ENCODE results near the gene RPL10. TPM values are rescaled to one million over a fixed set of nuclear protein-coding genes. Genes with fewer than 3 reads are reported as not detected.

The RPL10 gene
- total RNA-seq, 2 donors from 2014 or later: 1,915 to 2,641 TPM

- peak overlapping the region; percentile 69 for H3K27ac ChIP-seq
- H3K9ac ChIP-seq (ENCODE audit: low read depth in 2 of 2, low read length in 2 of 2): peak overlapping the region; percentile 49 to 63
These were observed 38.3 kb downstream of the RPL10 start for GRCh38 chrX:154436374-154436982.

DNA sequence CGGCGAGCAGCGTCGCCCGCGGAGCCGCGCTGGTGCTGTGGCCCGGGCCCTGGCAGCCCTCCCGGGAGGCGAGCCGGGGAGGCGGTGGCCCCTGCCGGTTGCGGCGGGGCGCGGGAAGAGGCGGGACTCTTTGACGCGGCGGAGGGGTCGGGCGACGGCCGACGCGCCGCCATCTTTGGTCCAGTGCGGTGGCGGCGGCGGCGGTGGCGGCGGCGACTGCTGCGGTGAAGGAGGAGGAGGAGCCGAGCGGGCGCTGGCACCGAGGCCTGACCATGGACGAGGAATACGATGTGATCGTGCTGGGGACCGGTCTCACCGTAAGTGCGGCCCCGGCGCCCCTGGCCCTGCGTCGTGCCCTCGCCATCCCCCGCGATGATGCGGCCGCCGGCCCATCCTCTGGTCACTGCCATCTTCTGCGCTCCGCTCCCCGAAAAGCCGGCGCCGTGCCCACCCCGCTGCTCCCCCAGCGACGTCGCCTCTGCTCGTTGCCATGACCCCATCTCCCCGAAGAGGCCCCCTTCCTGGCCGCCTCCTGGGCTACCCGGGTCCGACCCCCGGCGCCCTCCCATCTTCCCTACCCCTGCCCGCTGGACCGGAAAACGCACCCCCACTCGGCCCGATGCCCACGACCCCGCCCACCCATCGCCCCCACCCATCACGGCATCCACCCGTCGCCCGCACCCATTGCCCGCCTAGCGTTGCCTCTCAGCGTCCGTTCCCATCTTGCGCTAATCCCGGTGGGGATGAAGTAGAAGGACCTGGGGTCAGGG, 39.0 kb downstream of the RPL10 start, which contains the start of gene GDI1:
TSS of gene GDI1 (plus strand) at position 172 of the 770 bp plus-strand sequence. CDS start at position 273, 101 bp downstream.
- TF ChIP-seq, protein P1, sequence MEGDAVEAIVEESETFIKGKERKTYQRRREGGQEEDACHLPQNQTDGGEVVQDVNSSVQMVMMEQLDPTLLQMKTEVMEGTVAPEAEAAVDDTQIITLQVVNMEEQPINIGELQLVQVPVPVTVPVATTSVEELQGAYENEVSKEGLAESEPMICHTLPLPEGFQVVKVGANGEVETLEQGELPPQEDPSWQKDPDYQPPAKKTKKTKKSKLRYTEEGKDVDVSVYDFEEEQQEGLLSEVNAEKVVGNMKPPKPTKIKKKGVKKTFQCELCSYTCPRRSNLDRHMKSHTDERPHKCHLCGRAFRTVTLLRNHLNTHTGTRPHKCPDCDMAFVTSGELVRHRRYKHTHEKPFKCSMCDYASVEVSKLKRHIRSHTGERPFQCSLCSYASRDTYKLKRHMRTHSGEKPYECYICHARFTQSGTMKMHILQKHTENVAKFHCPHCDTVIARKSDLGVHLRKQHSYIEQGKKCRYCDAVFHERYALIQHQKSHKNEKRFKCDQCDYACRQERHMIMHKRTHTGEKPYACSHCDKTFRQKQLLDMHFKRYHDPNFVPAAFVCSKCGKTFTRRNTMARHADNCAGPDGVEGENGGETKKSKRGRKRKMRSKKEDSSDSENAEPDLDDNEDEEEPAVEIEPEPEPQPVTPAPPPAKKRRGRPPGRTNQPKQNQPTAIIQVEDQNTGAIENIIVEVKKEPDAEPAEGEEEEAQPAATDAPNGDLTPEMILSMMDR (IDR thresholded peaks at IDR 0.05): no peak
- Histone ChIP-seq H3K27me3 (no peaks in the 10 kb centered on the region), H3K9me3 (no peaks in the 10 kb centered on the region), H3K27ac (peak within 1 kb of the TSS; percentile 69), H3K36me3 (no peaks in the 10 kb centered on the region), H3K9ac (ENCODE audit: low read depth in 2 of 2, low read length in 2 of 2) (peak within 1 kb of the TSS; percentile 49 to 63), H3K4me3 (peak within 1 kb of the TSS; percentile 67), H3K4me1 (no peaks in the 10 kb centered on the region)
- intact Hi-C loops (cut with DNase I): no loop called here
- DNase-seq: no peak

More at GRCh38 chrX:154436374-154436982, 38.3 kb downstream of the RPL10 start:
- H3K36me3 ChIP-seq: no peaks in the 10 kb centered on the region
- intact Hi-C loops (cut with DNase I): no loop called here
- no peaks in the 10 kb centered on the region for H3K27me3 ChIP-seq
- no peaks in the 10 kb centered on the region for H3K9me3 ChIP-seq
- H3K4me1 ChIP-seq: no peaks in the 10 kb centered on the region
- DNase-seq: no peak
- H3K4me3 ChIP-seq: peak overlapping the region; percentile 67
- TF ChIP-seq, protein P1 (IDR thresholded peaks at IDR 0.05): no peak

- no peak for DNase-seq
- intact Hi-C loops (cut with DNase I): no loop called here
- no peak overlapping the region for H3K27ac ChIP-seq
These were observed 40.1 kb downstream of the RPL10 start for GRCh38 chrX:154437971-154438893.

GRCh38 chrX:154439841-154440240, 41.7 kb downstream of the RPL10 start:
- Histone ChIP-seq H3K9ac (ENCODE audit: low read depth in 2 of 2, low read length in 2 of 2) (no peak overlapping the region), H3K36me3 (no peaks in the 10 kb centered on the region), H3K9me3 (no peaks in the 10 kb centered on the region), H3K27me3 (no peaks in the 10 kb centered on the region), H3K27ac (no peak overlapping the region), H3K4me1 (no peaks in the 10 kb centered on the region), H3K4me3 (no peak overlapping the region)
- intact Hi-C loops (cut with DNase I): no loop called here
- TF ChIP-seq, protein P1 (IDR thresholded peaks at IDR 0.05): no peak
- no peak for DNase-seq

More at GRCh38 chrX:154437971-154438893, 40.1 kb downstream of the RPL10 start:
- peak overlapping the region in 1 of 2 donors; percentile 63 for H3K9ac ChIP-seq (ENCODE audit: low read depth in 2 of 2, low read length in 2 of 2)
- H3K36me3 ChIP-seq: no peaks in the 10 kb centered on the region
- no peaks in the 10 kb centered on the region for H3K4me1 ChIP-seq
- H3K4me3 ChIP-seq: peak overlapping the region; percentile 67
- TF ChIP-seq, protein P1 (IDR thresholded peaks at IDR 0.05): no peak
- no peaks in the 10 kb centered on the region for H3K9me3 ChIP-seq
- H3K27me3 ChIP-seq: no peaks in the 10 kb centered on the region

All from colonic mucosa (tissue), 4 donors.